Loucy (cell line): ENCODE data around the gene CDH4.

ENCODE experiments used
- H2AFZ ChIP-seq: fragments of 200-600 bp; sonication (generic); 2 replicates; pipeline ENCODE4 v1.6.0; 2016; ENCODE audit warnings: antibody characterized with exemption, mild to moderate bottlenecking, low read length, moderate library complexity
- H3F3A ChIP-seq: fragments of 200-600 bp; 2 replicates; pipeline ENCODE4 v1.6.0; 2016; ENCODE audit warnings: antibody characterized with exemption, low read depth, mild to moderate bottlenecking
- H3K27me3 ChIP-seq: fragments of 200-600 bp; sonication (generic); 2 replicates; pipeline ENCODE4 v1.6.1; 2014; ENCODE audit warnings: low read length, mild to moderate bottlenecking; ENCODE audit not compliant: insufficient read depth, poor library complexity, severe bottlenecking
- H3K36me3 ChIP-seq: fragments of 200-600 bp; sonication (generic); 2 replicates; pipeline ENCODE4 v1.6.1; 2016; ENCODE audit warnings: low read length; ENCODE audit not compliant: insufficient read depth
- H3K4me1 ChIP-seq: fragments of 200-600 bp; sonication (generic); 2 replicates; pipeline ENCODE4 v1.5.1; 2014; ENCODE audit warnings: low read length, mild to moderate bottlenecking; ENCODE audit not compliant: insufficient read depth, poor library complexity, severe bottlenecking
- H3K4me2 ChIP-seq: fragments of 200-600 bp; sonication (generic); 2 replicates; pipeline ENCODE4 v1.6.0; 2014; ENCODE audit warnings: antibody characterized with exemption, low read length, low read depth, mild to moderate bottlenecking; ENCODE audit not compliant: poor library complexity, severe bottlenecking
- H3K4me3 ChIP-seq: fragments of 200-600 bp; sonication (generic); 2 replicates; pipeline ENCODE4 v1.5.1; 2014; ENCODE audit warnings: low read length, mild to moderate bottlenecking, mixed read lengths; ENCODE audit not compliant: poor library complexity, severe bottlenecking
- H3K79me2 ChIP-seq: fragments of 200-600 bp; sonication (generic); 2 replicates; pipeline ENCODE4 v1.6.1; 2014; ENCODE audit warnings: low read length; ENCODE audit not compliant: insufficient read depth
- H3K9ac ChIP-seq: fragments of 200-600 bp; sonication (generic); 2 replicates; pipeline ENCODE4 v1.6.0; 2014; ENCODE audit warnings: mild to moderate bottlenecking, low read depth, low read length, moderate library complexity; ENCODE audit not compliant: poor library complexity, severe bottlenecking
- H3K9me2 ChIP-seq: fragments of 200-600 bp; sonication (generic); replicated peaks from 2 replicates; pipeline ENCODE4 v1.6.1; 2016; ENCODE audit warnings: low read depth, low read length, mixed read lengths
- H3K9me3 ChIP-seq: fragments of 200-600 bp; sonication (generic); 2 replicates; pipeline ENCODE4 v1.6.1; 2014; ENCODE audit warnings: mild to moderate bottlenecking, antibody characterized with exemption, low read length, low read depth; ENCODE audit not compliant: insufficient read depth
- H4K20me1 ChIP-seq: fragments of 200-600 bp; sonication (generic); 2 replicates; pipeline ENCODE4 v1.6.0; 2014; ENCODE audit warnings: antibody characterized with exemption, low read length, mild to moderate bottlenecking; ENCODE audit not compliant: insufficient read depth, poor library complexity, severe bottlenecking
- EZH2phosphoT487 ChIP-seq: fragments of 200-600 bp; IDR thresholded peaks from 2 replicates; pipeline ENCODE4 v1.6.1; 2018; ENCODE audit warnings: antibody characterized with exemption, mild to moderate bottlenecking, moderate library complexity, borderline replicate concordance
- TF ChIP-seq, protein P1 (sequence below): fragments of 200-600 bp; sonication (generic); conservative IDR thresholded peaks from 2 replicates; pipeline ENCODE4 v1.5.1; 2014; ENCODE audit warnings: mild to moderate bottlenecking, antibody characterized with exemption, low read length

CDH4 gene

DNA sequence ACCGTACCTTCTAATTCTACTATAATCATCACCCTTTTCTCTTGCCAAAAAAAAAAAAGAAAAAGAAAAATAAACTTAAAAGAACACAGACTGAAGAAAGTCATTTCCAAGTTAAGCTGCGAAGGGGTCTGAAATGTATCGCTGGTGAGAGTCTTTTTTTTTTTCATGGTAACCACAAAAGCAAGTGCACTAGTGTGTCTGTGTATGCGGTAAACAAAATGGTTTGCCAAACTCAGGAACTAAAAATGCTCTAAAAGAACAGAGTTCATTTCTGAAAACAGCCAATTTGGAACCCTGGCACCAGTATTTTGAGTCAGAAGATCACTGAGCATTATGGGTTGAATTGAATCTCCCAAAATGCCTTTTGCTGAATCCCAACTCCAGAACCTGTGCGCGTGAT lies 46.6 kb downstream of the CDH4 start:
- Histone ChIP-seq H3K9me3 (no peaks in the 10 kb centered on the region), H2AFZ (no peak overlapping the region), H3F3A (no peaks in the 10 kb centered on the region), H3K4me2 (no peak overlapping the region), H4K20me1 (no peaks in the 10 kb centered on the region), H3K27me3 (no peaks in the 10 kb centered on the region), H3K79me2 (no peaks in the 10 kb centered on the region), H3K9me2 (no peaks in the 10 kb centered on the region), H3K4me1 (no peaks in the 10 kb centered on the region), H3K36me3 (no peaks in the 10 kb centered on the region), H3K4me3 (no peak overlapping the region), H3K9ac (no peak overlapping the region)
- TF ChIP-seq, protein P1, sequence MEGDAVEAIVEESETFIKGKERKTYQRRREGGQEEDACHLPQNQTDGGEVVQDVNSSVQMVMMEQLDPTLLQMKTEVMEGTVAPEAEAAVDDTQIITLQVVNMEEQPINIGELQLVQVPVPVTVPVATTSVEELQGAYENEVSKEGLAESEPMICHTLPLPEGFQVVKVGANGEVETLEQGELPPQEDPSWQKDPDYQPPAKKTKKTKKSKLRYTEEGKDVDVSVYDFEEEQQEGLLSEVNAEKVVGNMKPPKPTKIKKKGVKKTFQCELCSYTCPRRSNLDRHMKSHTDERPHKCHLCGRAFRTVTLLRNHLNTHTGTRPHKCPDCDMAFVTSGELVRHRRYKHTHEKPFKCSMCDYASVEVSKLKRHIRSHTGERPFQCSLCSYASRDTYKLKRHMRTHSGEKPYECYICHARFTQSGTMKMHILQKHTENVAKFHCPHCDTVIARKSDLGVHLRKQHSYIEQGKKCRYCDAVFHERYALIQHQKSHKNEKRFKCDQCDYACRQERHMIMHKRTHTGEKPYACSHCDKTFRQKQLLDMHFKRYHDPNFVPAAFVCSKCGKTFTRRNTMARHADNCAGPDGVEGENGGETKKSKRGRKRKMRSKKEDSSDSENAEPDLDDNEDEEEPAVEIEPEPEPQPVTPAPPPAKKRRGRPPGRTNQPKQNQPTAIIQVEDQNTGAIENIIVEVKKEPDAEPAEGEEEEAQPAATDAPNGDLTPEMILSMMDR = no peak
- TF ChIP-seq EZH2phosphoT487 = no peak

DNA sequence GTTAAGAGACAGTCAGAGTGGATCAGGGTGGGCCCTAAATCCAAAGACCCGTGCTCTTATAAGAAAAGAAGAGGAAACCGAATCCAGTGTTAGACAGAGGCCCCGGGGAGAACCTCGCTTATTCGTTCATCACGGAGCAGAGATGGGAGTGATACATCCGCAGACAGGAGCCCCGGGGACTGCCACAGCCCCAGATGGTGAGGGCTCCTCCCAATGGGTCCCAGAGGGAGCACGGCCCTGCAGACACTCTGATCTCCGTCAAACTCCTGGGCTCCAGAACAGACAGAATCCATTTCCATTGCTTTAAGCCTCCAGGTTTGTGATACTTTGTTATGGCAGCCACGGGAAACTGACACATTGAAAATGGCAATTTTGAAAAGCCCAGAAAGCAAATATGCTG lies 47.0 kb downstream of the CDH4 start:
- no peaks in the 10 kb centered on the region for H3K9me2 ChIP-seq
- H3K36me3 ChIP-seq = no peaks in the 10 kb centered on the region
- H3K4me2 ChIP-seq = no peak overlapping the region
- H3K79me2 ChIP-seq = no peaks in the 10 kb centered on the region
- H3K4me1 ChIP-seq = no peaks in the 10 kb centered on the region
- TF ChIP-seq EZH2phosphoT487 = no peak
- TF ChIP-seq, protein P1 = no peak
- H3K9ac ChIP-seq = no peak overlapping the region
- H3K27me3 ChIP-seq = no peaks in the 10 kb centered on the region
- H4K20me1 ChIP-seq = no peaks in the 10 kb centered on the region
- no peak overlapping the region for H2AFZ ChIP-seq
- no peaks in the 10 kb centered on the region for H3K9me3 ChIP-seq
- no peaks in the 10 kb centered on the region for H3F3A ChIP-seq
- H3K4me3 ChIP-seq = no peak overlapping the region

DNA sequence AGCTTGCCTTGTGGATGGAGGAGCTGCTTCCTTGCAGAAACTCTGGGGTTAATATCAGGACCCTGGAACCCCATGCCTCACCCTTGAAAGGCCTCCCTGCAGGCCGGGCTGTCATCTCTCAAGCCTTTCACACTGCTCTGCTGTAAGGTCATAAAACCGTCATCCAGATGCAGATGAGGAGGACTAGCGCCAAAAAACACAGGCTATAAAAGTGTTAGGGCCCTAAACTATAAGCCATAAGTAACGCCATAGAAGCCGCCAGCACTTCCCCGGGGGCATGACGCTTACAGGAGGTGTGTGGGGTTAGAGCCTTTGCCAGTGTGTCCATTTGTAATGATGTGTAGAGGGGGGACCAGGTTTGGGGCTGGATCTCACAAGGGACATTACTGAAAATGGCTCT lies 47.6 kb downstream of the CDH4 start:
- no peak for TF ChIP-seq EZH2phosphoT487
- TF ChIP-seq, protein P1 = no peak
- H3K27me3 ChIP-seq = no peaks in the 10 kb centered on the region
- H3K4me1 ChIP-seq = no peaks in the 10 kb centered on the region

More for the DNA sequence above, 47.6 kb downstream of the CDH4 start:
- no peaks in the 10 kb centered on the region for H3K9me3 ChIP-seq
- no peak overlapping the region for H3K4me2 ChIP-seq
- H2AFZ ChIP-seq = no peak overlapping the region
- H4K20me1 ChIP-seq = no peaks in the 10 kb centered on the region
- H3K36me3 ChIP-seq = no peaks in the 10 kb centered on the region
- H3K4me3 ChIP-seq = no peak overlapping the region
- no peak overlapping the region for H3K9ac ChIP-seq
- H3K79me2 ChIP-seq = no peaks in the 10 kb centered on the region
- no peaks in the 10 kb centered on the region for H3K9me2 ChIP-seq
- H3F3A ChIP-seq = no peaks in the 10 kb centered on the region
